HepG2 (cell line): ENCODE data around the gene THY1. TPM values are rescaled to one million over a fixed set of nuclear protein-coding genes. Genes with fewer than 3 reads are reported as not detected.

ENCODE experiments used
- ATAC-seq: fragments of 200-7000 bp; cut with Tn5 transposase; 3 replicates; pipeline ENCODE4 v1.9.1; 2020; ENCODE audit warnings: mild to moderate bottlenecking, moderate library complexity
- BruUV-seq: library from RNA; stranded (reverse); fragments of 400-500 nt; replicated peaks from 2 replicates; lab custom pipeline; 2021; lab: Mats Ljungman, UMichigan
- CTCF ChIA-PET: fragments of 300-600 bp; formaldehyde crosslinking; extraction: SDS; loops from one replicate; lab custom pipeline; 2021; ENCODE audit warnings: low total read pairs, inconsistent platforms, low intra/inter-chr PET ratio; lab: Yijun Ruan, JAX
- POLR2A ChIA-PET: fragments of 350-600 bp; sonication (Branson Sonifier 250); formaldehyde crosslinking; loops from one replicate; lab custom pipeline; 2020; ENCODE audit warnings: antibody characterized with exemption, inconsistent platforms; lab: Yijun Ruan, JAX
- DNase-seq: peaks from one replicate; pipeline ENCODE4 v3.0.0-alpha.2; 2015; ENCODE audit warnings: low spot score
- FAIRE-seq: peaks from 3 replicates; lab custom pipeline; 2011; peaks lifted over from hg19 to GRCh38; lab: Jason Lieb, UNC
- H2AFZ ChIP-seq: one replicate; pipeline ENCODE4 v1.6.1; 2011; ENCODE audit warnings: low read length, inconsistent platforms
- H3K27ac ChIP-seq: fragments of 300-600 bp; 3 replicates; pipeline ENCODE4 v1.8.0; 2011; ENCODE audit warnings: mixed run types, mild to moderate bottlenecking, mixed read lengths, low read length, inconsistent platforms; ENCODE audit not compliant: insufficient read depth; ENCODE audit errors: extremely low read length
- H3K27me3 ChIP-seq, 2 experiments: fragments of 200-600 bp in 1 of 2; 2 replicates in 1 of 2; 3 replicates in 1 of 2; pipeline versions ENCODE4 v1.6.0 to v1.8.0; 2011; ENCODE audit warnings: low read length in 2 of 2, mild to moderate bottlenecking in 2 of 2, moderate library complexity in 2 of 2, inconsistent platforms in 1 of 2; ENCODE audit not compliant: insufficient read depth in 2 of 2, control insufficient read depth in 1 of 2
- H3K36me3 ChIP-seq, 2 experiments: fragments of 200-600 bp in 1 of 2; replicated peaks in 1 of 2; 2 replicates in 1 of 2; 3 replicates in 1 of 2; pipeline versions ENCODE4 v1.5.1 to v1.8.0; 2011; ENCODE audit warnings: low read length in 2 of 2, inconsistent platforms in 1 of 2; ENCODE audit not compliant: insufficient read depth in 2 of 2, control insufficient read depth in 1 of 2
- H3K4me1 ChIP-seq: 2 replicates; pipeline ENCODE4 v1.5.1; 2012; ENCODE audit warnings: low read length, inconsistent platforms; ENCODE audit not compliant: insufficient read depth
- H3K4me2 ChIP-seq: 2 replicates; pipeline ENCODE4 v1.6.0; 2011; ENCODE audit warnings: low read depth, low read length, inconsistent platforms
- H3K4me3 ChIP-seq, 3 experiments: fragments of 200-600 bp in 1 of 3; sonication (generic), shearing (Covaris generic) in 1 of 3; replicated peaks in 1 of 3; 2 replicates each; pipeline ENCODE4 v1.5.1; 2011 to 2016; ENCODE audit warnings: low read length in 3 of 3, inconsistent platforms in 2 of 3, low read depth in 2 of 3, mild to moderate bottlenecking in 2 of 3, control low read depth in 1 of 3, mixed read lengths in 1 of 3; ENCODE audit not compliant: insufficient read depth in 1 of 3
- H3K79me2 ChIP-seq: one replicate; pipeline ENCODE4 v1.6.1; 2011; ENCODE audit warnings: low read length, inconsistent platforms; ENCODE audit not compliant: insufficient read depth
- H3K9ac ChIP-seq: 2 replicates; pipeline ENCODE4 v1.6.0; 2011; ENCODE audit warnings: mild to moderate bottlenecking, low read depth, low read length, inconsistent platforms; ENCODE audit not compliant: insufficient read depth
- H3K9me3 ChIP-seq: 2 replicates; pipeline ENCODE4 v1.5.1; 2012; ENCODE audit warnings: mild to moderate bottlenecking, low read length
- H4K20me1 ChIP-seq: 2 replicates; pipeline ENCODE4 v1.6.0; 2011; ENCODE audit warnings: inconsistent platforms, mild to moderate bottlenecking, low read length, moderate library complexity; ENCODE audit not compliant: insufficient read depth
- CEBPG ChIP-seq: IDR thresholded peaks from 2 replicates; pipeline ENCODE4 v1.6.1; 2016
- IRX3 ChIP-seq: sonication (generic); formaldehyde crosslinking; IDR thresholded peaks from 2 replicates; pipeline ENCODE4 v1.8.1; 2023; ENCODE audit warnings: mild to moderate bottlenecking, low read depth, missing genetic modification reagents, borderline replicate concordance
- NONO ChIP-seq, 2 experiments: fragments of 450-650 bp in 1 of 2; sonication (generic) in 1 of 2; formaldehyde crosslinking in 1 of 2; IDR thresholded peaks in 1 of 2; conservative IDR thresholded peaks in 1 of 2; 2 replicates each; pipeline versions ENCODE4 v1.6.1 to v1.8.0; 2017 to 2022; ENCODE audit warnings: mild to moderate bottlenecking in 1 of 2, missing genetic modification reagents in 1 of 2, moderate library complexity in 1 of 2
- PITX1 ChIP-seq: sonication (generic); formaldehyde crosslinking; IDR thresholded peaks from 2 replicates; pipeline ENCODE4 v1.5.1; 2020; ENCODE audit warnings: mild to moderate bottlenecking, missing genetic modification reagents
- PLRG1 ChIP-seq: fragments of 450-650 bp; conservative IDR thresholded peaks from 2 replicates; pipeline ENCODE4 v1.6.1; 2016
- SOX5 ChIP-seq: IDR thresholded peaks from 2 replicates; pipeline ENCODE4 v1.6.1; 2016; ENCODE audit warnings: borderline replicate concordance
- ZNF124 ChIP-seq: sonication (generic); formaldehyde crosslinking; IDR thresholded peaks from 2 replicates; pipeline ENCODE4 v1.4.0; 2020; ENCODE audit warnings: missing genetic modification reagents
- ZNF33A ChIP-seq: sonication (generic); formaldehyde crosslinking; IDR thresholded peaks from 2 replicates; pipeline ENCODE4 v1.5.1; 2020; ENCODE audit warnings: missing genetic modification reagents, mild to moderate bottlenecking, moderate library complexity, borderline replicate concordance
- ZNF432 ChIP-seq: sonication (generic); formaldehyde crosslinking; IDR thresholded peaks from 2 replicates; pipeline ENCODE4 v1.5.0; 2020; ENCODE audit warnings: missing genetic modification reagents, mild to moderate bottlenecking, borderline replicate concordance
- ZNF629 ChIP-seq: sonication (generic); formaldehyde crosslinking; conservative IDR thresholded peaks from 2 replicates; pipeline ENCODE4 v1.5.0; 2020; ENCODE audit warnings: missing genetic modification reagents
- WGBS: methylation state at CpG from one replicate; pipeline ENCODE4 v1.1.6; 2017; ENCODE audit warnings: low lambda C conversion rate; 5-methylcytosine and 5-hydroxymethylcytosine counted together
- in situ Hi-C: cut with HindIII; loops from 2 replicates; pipeline ENCODE4 v1.10.0; 2017; ENCODE audit warnings: low pct_unique_long_range_greater_than_20kb; ENCODE audit not compliant: extremely low pct_ligation_motif_present
- intact Hi-C: fragments of 100-400 bp; cut with micrococcal nuclease; formaldehyde crosslinking; loops from one replicate; pipeline ENCODE4 v1.10.0; 2022; ENCODE audit not compliant: unreplicated experiment
- polyA plus RNA-seq, 8 experiments: library from polyadenylated mRNA; depleted of rRNA in 3 of 8; stranded (reverse) in 7 of 8; unstranded in 1 of 8; fragments of >200 nt; fragmentation: Illumina TruSeq in 4 of 8; extraction: Trizol in 4 of 8; gene quantifications; 2 replicates each; pipeline versions ENCODE4 v1.2.1 to v1.2.3, GENCODE V29; 2011 to 2016; ENCODE audit warnings: low read depth in 4 of 8, missing spikeins in 1 of 8, mixed read lengths in 1 of 8; ENCODE audit not compliant: insufficient read depth in 1 of 8
- total RNA-seq, 5 experiments: library from RNA; depleted of rRNA; stranded (reverse); fragments of >200 nt; fragmentation: Illumina TruSeq; extraction: Trizol; gene quantifications; 2 replicates each; pipeline ENCODE4 v1.2.3, GENCODE V29; 2016; ENCODE audit warnings: low read depth in 1 of 5
- TF ChIP-seq, protein P1 (sequence below): sonication (generic); formaldehyde crosslinking; IDR thresholded peaks from 2 replicates; pipeline ENCODE4 v1.4.0; 2020; ENCODE audit warnings: mild to moderate bottlenecking, missing genetic modification reagents, borderline replicate concordance
- TF ChIP-seq, protein P2 (sequence below): sonication (generic); formaldehyde crosslinking; IDR thresholded peaks from 2 replicates; pipeline ENCODE4 v1.4.0; 2020; ENCODE audit warnings: missing genetic modification reagents

THY1 gene
- total and polyA plus RNA-seq, 2 of the 13 experiments (the other 11 are each of a cell fraction or from before 2014, with no cell fraction given): not detected

DNA sequence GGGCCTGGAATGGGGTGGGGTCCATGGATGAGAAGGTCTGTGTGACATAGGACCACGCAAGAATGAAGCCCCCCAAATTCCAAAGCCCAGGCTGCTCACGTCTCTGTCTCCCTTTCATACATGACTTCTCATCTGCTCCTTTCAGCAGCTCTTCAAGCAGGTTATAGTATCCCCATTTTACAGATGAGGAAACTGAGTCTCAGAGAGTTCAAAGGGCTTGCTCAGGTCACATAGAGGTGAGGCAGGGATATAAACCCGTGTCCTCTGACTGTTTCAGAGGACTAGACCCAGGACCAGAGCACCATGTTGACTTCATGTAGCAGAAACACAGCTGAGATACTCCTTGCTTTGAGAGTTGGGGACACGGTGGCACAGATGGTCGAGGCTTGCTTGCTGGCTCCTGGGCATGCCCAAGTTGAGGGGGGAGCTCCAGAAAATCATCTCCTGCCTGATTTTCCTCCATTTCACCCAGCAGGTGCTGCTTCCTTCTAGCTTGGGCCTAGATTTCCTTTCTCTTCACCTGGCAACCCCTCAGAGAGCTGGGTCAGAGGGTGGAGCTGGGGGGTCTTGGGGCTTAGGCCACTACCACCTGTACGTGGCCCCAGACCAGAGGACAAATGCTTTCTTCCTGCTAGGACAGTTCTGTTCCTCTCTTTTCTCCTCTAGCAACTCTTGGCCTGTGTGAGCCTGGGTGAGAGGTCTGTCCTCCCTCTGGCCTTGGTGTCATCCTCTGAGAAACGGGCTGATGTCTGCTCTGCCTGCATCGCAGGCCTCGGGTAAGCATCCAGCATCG, 24.1 kb upstream of the THY1 start:
- Histone ChIP-seq H4K20me1 (no peaks in the 10 kb centered on the region), H3K9me3 (no peaks in the 10 kb centered on the region), H3K9ac (no peak overlapping the region), H3K27ac (no peak overlapping the region), H3K4me3 (no peak overlapping the region), H3K36me3 (no peaks in the 10 kb centered on the region), H2AFZ (no peak overlapping the region), H3K27me3 (no peaks in the 10 kb centered on the region), H3K4me2 (no peak overlapping the region), H3K4me1 (peaks cover 11% of the 10 kb centered on the region), H3K79me2 (no peaks in the 10 kb centered on the region)
- intact Hi-C loops (no loop called here), in situ Hi-C loops (no loop called here)
- CTCF ChIA-PET: no interaction called here
- WGBS: 70% methylated on average over 8 of the region's 10 CpGs
- ATAC-seq (no peak), DNase-seq (no peak), FAIRE-seq (no peak)
- TF ChIP-seq ZNF432 (CRISPR knock-in tag): no peak
- TF ChIP-seq ZNF629 (CRISPR knock-in tag): peak; percentile 67; the same call in 1 of the 2 replicates
- POLR2A ChIA-PET: no interaction called here
- BruUV-seq: no TSS peak

DNA sequence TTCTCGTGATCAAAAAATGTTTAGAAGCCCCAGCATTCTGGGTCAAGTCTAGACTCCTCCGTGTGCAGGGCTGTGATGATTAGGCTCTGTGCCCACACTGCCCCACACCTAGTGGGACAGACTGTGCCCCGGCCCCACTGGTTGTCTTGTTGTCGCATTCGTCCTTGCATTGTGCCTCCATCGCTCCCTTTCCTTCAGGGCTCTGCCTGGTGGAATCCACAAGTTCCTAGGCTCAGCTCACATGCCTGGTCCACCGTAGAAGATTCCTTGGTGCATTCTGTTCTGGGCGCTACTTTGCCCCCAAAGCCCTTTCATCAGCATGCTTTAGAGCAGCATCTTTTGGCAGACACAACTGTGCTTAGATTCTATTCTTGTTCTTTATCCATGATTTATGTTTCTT, 23.5 kb upstream of the THY1 start:
- Histone ChIP-seq H3K4me1 (peaks cover 11% of the 10 kb centered on the region), H3K4me2 (no peak overlapping the region), H3K36me3 (no peaks in the 10 kb centered on the region), H3K79me2 (no peaks in the 10 kb centered on the region), H3K27ac (no peak overlapping the region), H2AFZ (no peak overlapping the region), H3K9me3 (no peaks in the 10 kb centered on the region), H3K4me3 (no peak overlapping the region), H4K20me1 (no peaks in the 10 kb centered on the region), H3K27me3 (no peaks in the 10 kb centered on the region), H3K9ac (no peak overlapping the region)
- TF ChIP-seq, protein P1, sequence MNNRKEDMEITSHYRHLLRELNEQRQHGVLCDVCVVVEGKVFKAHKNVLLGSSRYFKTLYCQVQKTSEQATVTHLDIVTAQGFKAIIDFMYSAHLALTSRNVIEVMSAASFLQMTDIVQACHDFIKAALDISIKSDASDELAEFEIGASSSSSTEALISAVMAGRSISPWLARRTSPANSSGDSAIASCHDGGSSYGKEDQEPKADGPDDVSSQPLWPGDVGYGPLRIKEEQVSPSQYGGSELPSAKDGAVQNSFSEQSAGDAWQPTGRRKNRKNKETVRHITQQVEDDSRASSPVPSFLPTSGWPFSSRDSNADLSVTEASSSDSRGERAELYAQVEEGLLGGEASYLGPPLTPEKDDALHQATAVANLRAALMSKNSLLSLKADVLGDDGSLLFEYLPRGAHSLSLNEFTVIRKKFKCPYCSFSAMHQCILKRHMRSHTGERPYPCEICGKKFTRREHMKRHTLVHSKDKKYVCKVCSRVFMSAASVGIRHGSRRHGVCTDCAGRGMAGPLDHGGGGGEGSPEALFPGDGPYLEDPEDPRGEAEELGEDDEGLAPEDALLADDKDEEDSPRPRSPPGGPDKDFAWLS (CRISPR knock-in tag): no peak
- TF ChIP-seq PLRG1: no peak
- TF ChIP-seq ZNF629 (CRISPR knock-in tag): no peak
- no peak for TF ChIP-seq CEBPG
- TF ChIP-seq ZNF124 (CRISPR knock-in tag): no peak
- TF ChIP-seq SOX5 (CRISPR knock-in tag): no peak
- TF ChIP-seq, protein P2, sequence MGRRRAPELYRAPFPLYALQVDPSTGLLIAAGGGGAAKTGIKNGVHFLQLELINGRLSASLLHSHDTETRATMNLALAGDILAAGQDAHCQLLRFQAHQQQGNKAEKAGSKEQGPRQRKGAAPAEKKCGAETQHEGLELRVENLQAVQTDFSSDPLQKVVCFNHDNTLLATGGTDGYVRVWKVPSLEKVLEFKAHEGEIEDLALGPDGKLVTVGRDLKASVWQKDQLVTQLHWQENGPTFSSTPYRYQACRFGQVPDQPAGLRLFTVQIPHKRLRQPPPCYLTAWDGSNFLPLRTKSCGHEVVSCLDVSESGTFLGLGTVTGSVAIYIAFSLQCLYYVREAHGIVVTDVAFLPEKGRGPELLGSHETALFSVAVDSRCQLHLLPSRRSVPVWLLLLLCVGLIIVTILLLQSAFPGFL (CRISPR knock-in tag): no peak
- no peak for TF ChIP-seq IRX3
- TF ChIP-seq NONO (IDR thresholded peaks at IDR 0.05): no peak
- no peak for TF ChIP-seq NONO (CRISPR knock-in tag; conservative IDR thresholded peaks at IDR 0.05)
- TF ChIP-seq PITX1 (CRISPR knock-in tag): no peak
- no peak for TF ChIP-seq ZNF33A (CRISPR knock-in tag)
- no peak for FAIRE-seq
- WGBS: 88% methylated on average over 8 of the region's 8 CpGs
- no TSS peak for BruUV-seq
- POLR2A ChIA-PET: no interaction called here
- CTCF ChIA-PET: no interaction called here
- intact Hi-C loops: no loop called here
- in situ Hi-C loops: no loop called here
- DNase-seq: no peak
- no peak for ATAC-seq
